Fibroblast of villous mesenchyme (primary cell): ENCODE results near the gene SPSB4. TPM values are rescaled to one million over a fixed set of nuclear protein-coding genes. Genes with fewer than 3 reads are reported as not detected.
"Not testable (repeated sequence)": the region's sequence is repeated elsewhere in the genome, so short reads cannot be mapped to it uniquely, and the experiment has no call there.

ENCODE experiments used
- DNase-seq: peaks from one replicate; pipeline ENCODE4 v3.0.0-alpha.2; 2010; ENCODE audit warnings: low read depth
- H3K4me3 ChIP-seq: 2 replicates; pipeline ENCODE4 v1.5.1; 2011; ENCODE audit warnings: low read depth, mild to moderate bottlenecking, low read length
- total RNA-seq: library from RNA; depleted of rRNA; stranded (reverse); fragments of >200 nt; gene quantifications from 2 replicates; pipeline ENCODE4 v1.2.3, GENCODE V29; 2012
- TF ChIP-seq, protein P1 (sequence below): IDR thresholded peaks from 2 replicates; pipeline ENCODE4 v1.5.1; 2012; ENCODE audit warnings: low read depth, mild to moderate bottlenecking, low read length; ENCODE audit not compliant: insufficient read depth

SPSB4 gene
- total RNA-seq, 1 donor: not detected

DNA sequence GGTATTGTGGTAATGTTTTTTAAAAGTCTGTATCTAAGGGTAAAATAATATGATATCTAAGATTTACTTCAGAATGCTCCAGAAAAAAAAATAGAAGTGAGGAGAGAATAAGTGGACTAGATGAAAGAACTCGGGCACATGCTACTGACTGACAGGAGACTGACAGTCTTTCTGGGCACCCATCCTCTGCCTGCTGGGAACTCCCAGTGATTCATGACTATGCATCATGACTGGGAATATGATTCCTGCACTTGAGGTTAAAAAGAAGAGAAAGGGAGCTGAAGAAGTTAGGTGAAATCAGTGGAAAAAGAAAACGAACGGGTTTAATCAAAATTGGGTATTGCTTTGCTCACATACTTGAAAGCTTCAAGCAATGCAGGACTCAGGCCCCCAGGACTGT, 35.7 kb upstream of the SPSB4 start:
- TF ChIP-seq, protein P1, sequence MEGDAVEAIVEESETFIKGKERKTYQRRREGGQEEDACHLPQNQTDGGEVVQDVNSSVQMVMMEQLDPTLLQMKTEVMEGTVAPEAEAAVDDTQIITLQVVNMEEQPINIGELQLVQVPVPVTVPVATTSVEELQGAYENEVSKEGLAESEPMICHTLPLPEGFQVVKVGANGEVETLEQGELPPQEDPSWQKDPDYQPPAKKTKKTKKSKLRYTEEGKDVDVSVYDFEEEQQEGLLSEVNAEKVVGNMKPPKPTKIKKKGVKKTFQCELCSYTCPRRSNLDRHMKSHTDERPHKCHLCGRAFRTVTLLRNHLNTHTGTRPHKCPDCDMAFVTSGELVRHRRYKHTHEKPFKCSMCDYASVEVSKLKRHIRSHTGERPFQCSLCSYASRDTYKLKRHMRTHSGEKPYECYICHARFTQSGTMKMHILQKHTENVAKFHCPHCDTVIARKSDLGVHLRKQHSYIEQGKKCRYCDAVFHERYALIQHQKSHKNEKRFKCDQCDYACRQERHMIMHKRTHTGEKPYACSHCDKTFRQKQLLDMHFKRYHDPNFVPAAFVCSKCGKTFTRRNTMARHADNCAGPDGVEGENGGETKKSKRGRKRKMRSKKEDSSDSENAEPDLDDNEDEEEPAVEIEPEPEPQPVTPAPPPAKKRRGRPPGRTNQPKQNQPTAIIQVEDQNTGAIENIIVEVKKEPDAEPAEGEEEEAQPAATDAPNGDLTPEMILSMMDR: no peak
- no peak overlapping the region for H3K4me3 ChIP-seq
- no peak for DNase-seq

DNA sequence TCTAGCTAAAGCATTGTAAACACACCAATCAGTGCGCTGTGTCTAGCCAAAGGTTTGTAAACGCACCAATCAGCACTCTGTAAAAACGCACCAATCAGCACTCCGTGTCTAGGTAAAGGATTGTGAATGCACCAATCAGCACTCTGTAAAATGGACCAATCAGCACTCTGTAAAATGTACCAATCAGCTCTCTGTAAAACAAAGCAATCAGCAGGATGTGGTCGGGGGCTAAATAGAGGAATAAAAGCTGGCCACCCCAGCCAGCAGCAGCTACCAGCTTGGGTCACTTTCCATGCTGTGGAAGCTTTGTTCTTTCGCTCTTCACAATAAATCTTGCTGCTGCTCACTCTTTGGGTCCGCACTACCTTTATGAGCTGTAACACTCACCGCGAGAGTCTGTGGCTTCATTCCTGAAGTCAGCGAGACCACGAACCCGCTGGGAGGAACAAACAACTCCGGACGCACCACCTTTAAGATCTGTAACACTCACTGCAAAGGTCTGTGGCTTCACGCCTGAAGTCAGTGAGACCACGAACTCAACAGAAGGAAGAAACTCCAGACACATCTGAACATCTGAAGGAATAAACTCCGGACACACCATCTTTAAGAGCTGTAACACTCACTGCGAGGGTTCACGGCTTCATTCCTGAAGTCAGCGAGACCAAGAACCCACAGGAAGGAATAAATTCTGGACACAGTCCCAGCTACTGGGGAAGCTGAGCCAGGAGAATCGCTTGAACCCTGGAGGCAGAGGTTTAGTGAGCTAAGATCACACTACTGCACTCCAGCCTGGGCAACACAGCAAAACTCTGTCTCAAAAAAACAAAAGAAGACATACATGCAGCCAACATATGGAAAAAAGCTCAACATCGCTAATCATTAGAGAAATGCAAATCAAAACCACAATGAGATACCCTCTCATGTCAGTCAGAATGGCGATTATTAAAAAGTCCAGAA, 33.5 kb upstream of the SPSB4 start:
- not testable (repeated sequence) for H3K4me3 ChIP-seq, DNase-seq

DNA sequence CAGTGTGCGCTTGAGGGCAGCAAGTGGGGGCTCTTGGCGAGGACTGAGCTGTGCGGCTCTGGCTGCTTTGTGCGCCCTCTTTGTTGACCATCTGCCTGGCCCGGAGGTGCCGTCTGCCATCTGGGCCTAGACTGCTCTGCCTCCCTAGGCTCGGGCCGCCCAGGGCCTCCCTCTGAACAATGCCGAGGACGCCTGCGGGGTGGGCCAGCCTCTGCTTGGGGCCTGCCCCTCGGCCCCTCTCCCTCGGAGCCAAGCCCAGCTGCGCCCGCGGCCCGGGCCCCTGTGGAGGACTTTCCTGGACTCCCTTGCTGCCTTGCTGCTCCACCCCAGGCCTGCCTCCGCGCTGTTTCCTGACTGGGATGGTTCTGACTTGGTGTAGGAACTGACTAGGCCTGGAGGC, 31.9 kb upstream of the SPSB4 start:
- H3K4me3 ChIP-seq: no peak overlapping the region
- DNase-seq: no peak
- TF ChIP-seq, protein P1: no peak

DNA sequence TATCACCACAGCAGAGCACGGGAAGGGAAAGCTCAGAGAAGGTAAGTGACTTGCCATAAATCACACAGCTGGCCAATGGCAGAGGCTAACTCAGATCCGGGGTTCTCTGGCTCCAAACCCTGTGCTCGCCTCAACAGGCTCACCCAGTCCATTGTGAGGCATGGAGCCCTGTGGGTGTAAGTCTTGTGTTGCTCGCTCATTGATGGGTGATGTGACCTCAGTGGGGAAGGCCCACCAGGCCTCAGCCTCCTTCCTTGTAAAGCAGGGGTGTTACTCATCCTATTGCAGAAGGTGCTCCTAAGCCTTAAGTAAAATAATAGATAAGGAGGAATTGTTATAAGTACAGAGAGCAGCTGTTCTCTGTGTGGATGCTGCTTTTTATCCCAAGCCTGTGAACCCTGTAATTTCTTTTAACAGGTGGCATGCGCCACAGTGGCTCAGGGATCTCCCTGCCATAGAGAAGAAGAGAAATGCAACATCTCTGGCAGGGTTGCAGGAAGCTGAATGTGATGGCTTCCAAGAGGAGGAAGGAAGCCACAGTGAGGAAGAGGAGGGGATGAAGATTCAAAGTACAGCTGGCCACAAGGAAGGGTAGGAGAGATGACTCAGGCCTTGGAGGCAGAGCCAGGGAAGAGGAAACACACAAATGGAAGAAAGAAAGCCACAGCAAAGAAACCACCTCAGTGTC, 30.9 kb upstream of the SPSB4 start:
- no peak for DNase-seq
- TF ChIP-seq, protein P1: no peak
- no peak overlapping the region for H3K4me3 ChIP-seq

DNA sequence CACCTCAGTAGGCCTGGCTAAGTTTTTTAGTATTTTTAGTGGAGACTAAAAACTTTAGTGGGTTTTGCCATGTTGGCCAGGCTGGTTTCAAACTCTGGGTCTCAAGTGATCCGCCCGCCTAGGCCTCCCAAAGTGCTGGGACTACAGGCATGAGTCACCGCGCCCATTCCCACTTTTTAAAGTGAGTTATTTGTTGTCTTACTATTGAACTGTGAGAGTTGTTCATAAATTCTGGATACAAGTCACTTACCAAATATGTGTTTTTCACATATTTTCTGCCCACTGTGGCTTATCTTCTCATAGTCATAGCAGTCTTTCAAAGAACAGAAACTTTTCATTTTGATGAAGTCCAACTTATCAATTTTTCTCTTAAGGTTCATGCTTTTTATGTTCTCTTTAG, 29.9 kb upstream of the SPSB4 start:
- no peak for DNase-seq
- TF ChIP-seq, protein P1: no peak
- H3K4me3 ChIP-seq: no peak overlapping the region

DNA sequence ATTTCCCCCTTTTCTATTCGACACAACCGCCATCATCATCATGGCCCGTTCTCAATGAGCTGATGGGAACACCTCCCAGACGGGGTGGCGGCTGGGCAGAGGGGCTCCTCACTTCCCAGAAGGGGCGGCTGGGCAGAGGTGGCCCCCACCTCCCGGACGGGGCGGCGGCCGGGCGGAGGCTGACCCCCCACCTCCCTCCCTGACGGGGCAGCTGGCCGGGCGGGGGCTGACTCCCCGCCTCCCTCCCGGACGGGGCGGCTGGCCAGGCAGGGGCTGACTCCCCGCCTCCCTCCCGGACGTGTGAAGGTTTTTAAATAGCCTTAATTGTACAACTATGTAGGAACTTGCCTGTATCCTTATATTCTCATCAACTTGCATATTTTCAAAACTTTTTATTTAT, 20.9 kb upstream of the SPSB4 start:
- no peak overlapping the region for H3K4me3 ChIP-seq
- TF ChIP-seq, protein P1: no peak
- DNase-seq: no peak

DNA sequence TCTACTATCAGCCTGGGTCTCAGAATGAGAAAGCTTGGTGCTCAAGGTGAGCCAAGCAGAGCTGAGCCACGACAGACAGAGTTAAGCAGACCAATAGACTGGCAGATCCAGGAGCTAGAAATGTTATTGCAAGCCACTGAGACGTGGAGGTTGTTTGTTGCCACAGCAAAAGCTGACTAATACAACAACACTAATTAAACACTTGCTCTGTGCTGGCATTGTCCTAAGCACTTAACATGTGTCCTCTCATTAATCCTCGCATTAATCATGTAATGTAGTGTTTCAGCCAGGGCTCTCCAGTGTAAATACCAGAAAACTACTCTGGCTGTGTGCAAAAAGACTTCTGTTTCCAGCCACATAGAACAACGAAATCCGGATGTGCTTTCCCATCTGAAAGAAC, 11.6 kb upstream of the SPSB4 start:
- no peak for DNase-seq
- TF ChIP-seq, protein P1: no peak
- H3K4me3 ChIP-seq: no peak overlapping the region
